ENCODE data around the gene FTSJ3. TPM values are rescaled to one million over a fixed set of nuclear protein-coding genes. Genes with fewer than 3 reads are reported as not detected.
A peak's percentile ranks its signal among the peaks of the same experiment; 100 is the strongest.

FTSJ3 gene
- total RNA-seq, 1 donor from 2014 or later, result 50.2 TPM

GRCh38 chr17:63853260-63853659, 25.8 kb upstream of the FTSJ3 start:
- Mint-ChIP-seq H3K27ac (ENCODE audit: unreplicated experiment) (no peak overlapping the region), H3K4me1 (ENCODE audit: low read depth, unreplicated experiment) (no peaks in the 10 kb centered on the region), H3K27me3 (ENCODE audit: low read depth, unreplicated experiment) (peaks cover 17% of the 10 kb centered on the region), H3K36me3 (ENCODE audit: low read depth, unreplicated experiment) (no peaks in the 10 kb centered on the region), H3K9me3 (ENCODE audit: unreplicated experiment) (peaks cover 7% of the 10 kb centered on the region), H3K4me3 (ENCODE audit: unreplicated experiment) (no peak overlapping the region)
- H3K4me3 ChIP-seq (ENCODE audit: insufficient read depth, low read depth, low read length), result no peak overlapping the region
- peaks cover 14% of the 10 kb centered on the region for H3K27me3 ChIP-seq (ENCODE audit: insufficient read depth, low read length)
- H2AFZ ChIP-seq (ENCODE audit: low read depth, low read length), result no peak overlapping the region
- H3K9ac ChIP-seq (ENCODE audit: low read length), result no peak overlapping the region
- FAIRE-seq (no peak), DNase-seq (ENCODE audit: low read depth) (no peak)
- no peaks in the 10 kb centered on the region for H4K20me1 ChIP-seq (ENCODE audit: insufficient read depth, low read length)
- no peak overlapping the region for H3K27ac ChIP-seq (ENCODE audit: low read depth, low read length)
- H3K36me3 ChIP-seq (ENCODE audit: insufficient read depth, low read length), result no peaks in the 10 kb centered on the region
- no peaks in the 10 kb centered on the region for H3K9me3 ChIP-seq (ENCODE audit: insufficient read depth, low read depth, low read length)
- peaks cover 3% of the 10 kb centered on the region for H3K4me1 ChIP-seq (ENCODE audit: insufficient read depth, low read length)
- H3K4me2 ChIP-seq (ENCODE audit: low read length), result no peak overlapping the region
- TF ChIP-seq CTCF (IDR thresholded peaks at IDR 0.05; ENCODE audit: insufficient read depth, low read depth, low read length) (no peak), EZH2 (IDR thresholded peaks at IDR 0.05; ENCODE audit: insufficient read depth, low read length) (no peak)
- H3K79me2 ChIP-seq (ENCODE audit: insufficient read depth, low read length), result no peaks in the 10 kb centered on the region

GRCh38 chr17:63850401-63850800, 22.9 kb upstream of the FTSJ3 start:
- Mint-ChIP-seq H3K4me1 (ENCODE audit: low read depth, unreplicated experiment) (no peaks in the 10 kb centered on the region), H3K9me3 (ENCODE audit: unreplicated experiment) (peaks cover 12% of the 10 kb centered on the region), H3K36me3 (ENCODE audit: low read depth, unreplicated experiment) (no peaks in the 10 kb centered on the region), H3K4me3 (ENCODE audit: unreplicated experiment) (no peak overlapping the region), H3K27me3 (ENCODE audit: low read depth, unreplicated experiment) (peaks cover 10% of the 10 kb centered on the region), H3K27ac (ENCODE audit: unreplicated experiment) (no peak overlapping the region)
- no peak for DNase-seq (ENCODE audit: low read depth)
- H3K36me3 ChIP-seq (ENCODE audit: insufficient read depth, low read length), result no peaks in the 10 kb centered on the region
- H3K79me2 ChIP-seq (ENCODE audit: insufficient read depth, low read length), result no peaks in the 10 kb centered on the region
- H3K9me3 ChIP-seq (ENCODE audit: insufficient read depth, low read depth, low read length), result no peaks in the 10 kb centered on the region
- no peaks in the 10 kb centered on the region for H4K20me1 ChIP-seq (ENCODE audit: insufficient read depth, low read length)
- TF ChIP-seq CTCF (IDR thresholded peaks at IDR 0.05; ENCODE audit: insufficient read depth, low read depth, low read length), result no peak
- TF ChIP-seq EZH2 (IDR thresholded peaks at IDR 0.05; ENCODE audit: insufficient read depth, low read length), result no peak
- no peak overlapping the region for H3K4me3 ChIP-seq (ENCODE audit: insufficient read depth, low read depth, low read length)
- H3K27ac ChIP-seq (ENCODE audit: low read depth, low read length), result no peak overlapping the region
- H2AFZ ChIP-seq (ENCODE audit: low read depth, low read length), result no peak overlapping the region
- FAIRE-seq, result no peak
- no peak overlapping the region for H3K4me2 ChIP-seq (ENCODE audit: low read length)
- H3K4me1 ChIP-seq (ENCODE audit: insufficient read depth, low read length), result peaks cover 3% of the 10 kb centered on the region
- no peak overlapping the region for H3K9ac ChIP-seq (ENCODE audit: low read length)
- H3K27me3 ChIP-seq (ENCODE audit: insufficient read depth, low read length), result peaks cover 14% of the 10 kb centered on the region

- H3K9me3 Mint-ChIP-seq (ENCODE audit: unreplicated experiment), result peaks cover 12% of the 10 kb centered on the region
- peaks cover 8% of the 10 kb centered on the region for H3K27me3 Mint-ChIP-seq (ENCODE audit: low read depth, unreplicated experiment)
- DNase-seq (ENCODE audit: low read depth), result peak; percentile 72
- peak overlapping the region; percentile 62 for H3K4me3 Mint-ChIP-seq (ENCODE audit: unreplicated experiment)
- no peaks in the 10 kb centered on the region for H3K79me2 ChIP-seq (ENCODE audit: insufficient read depth, low read length)
- peak overlapping the region; percentile 35 for H3K27ac Mint-ChIP-seq (ENCODE audit: unreplicated experiment)
- peak overlapping the region; percentile 24 for H3K27ac ChIP-seq (ENCODE audit: low read depth, low read length)
- peaks cover 3% of the 10 kb centered on the region for H3K4me1 ChIP-seq (ENCODE audit: insufficient read depth, low read length)
- H3K4me1 Mint-ChIP-seq (ENCODE audit: low read depth, unreplicated experiment), result no peaks in the 10 kb centered on the region
- peak overlapping the region; percentile 38 for H3K4me3 ChIP-seq (ENCODE audit: insufficient read depth, low read depth, low read length)
- no peaks in the 10 kb centered on the region for H3K36me3 Mint-ChIP-seq (ENCODE audit: low read depth, unreplicated experiment)
- no peaks in the 10 kb centered on the region for H4K20me1 ChIP-seq (ENCODE audit: insufficient read depth, low read length)
- H3K9ac ChIP-seq (ENCODE audit: low read length), result peak overlapping the region; percentile 76
- H3K27me3 ChIP-seq (ENCODE audit: insufficient read depth, low read length), result peaks cover 10% of the 10 kb centered on the region
- TF ChIP-seq CTCF (IDR thresholded peaks at IDR 0.05; ENCODE audit: insufficient read depth, low read depth, low read length), result peak; percentile 36
- TF ChIP-seq EZH2 (IDR thresholded peaks at IDR 0.05; ENCODE audit: insufficient read depth, low read length), result no peak
- FAIRE-seq, result no peak
- H3K36me3 ChIP-seq (ENCODE audit: insufficient read depth, low read length), result no peaks in the 10 kb centered on the region
- peak overlapping the region; percentile 82 for H3K4me2 ChIP-seq (ENCODE audit: low read length)
- H2AFZ ChIP-seq (ENCODE audit: low read depth, low read length), result peak overlapping the region; percentile 100
- no peaks in the 10 kb centered on the region for H3K9me3 ChIP-seq (ENCODE audit: insufficient read depth, low read depth, low read length)
These were observed 21.6 kb upstream of the FTSJ3 start for GRCh38 chr17:63848834-63849689.

Measured in astrocyte (in vitro differentiated cells and primary cell).